ENCODE measurements around the gene PRPF8. TPM values are rescaled to one million over a fixed set of nuclear protein-coding genes. Genes with fewer than 3 reads are reported as not detected.

The PRPF8 gene
- total and polyA plus RNA-seq, 4 donors: 50.2 to 110 (median 82.3) TPM

DNA sequence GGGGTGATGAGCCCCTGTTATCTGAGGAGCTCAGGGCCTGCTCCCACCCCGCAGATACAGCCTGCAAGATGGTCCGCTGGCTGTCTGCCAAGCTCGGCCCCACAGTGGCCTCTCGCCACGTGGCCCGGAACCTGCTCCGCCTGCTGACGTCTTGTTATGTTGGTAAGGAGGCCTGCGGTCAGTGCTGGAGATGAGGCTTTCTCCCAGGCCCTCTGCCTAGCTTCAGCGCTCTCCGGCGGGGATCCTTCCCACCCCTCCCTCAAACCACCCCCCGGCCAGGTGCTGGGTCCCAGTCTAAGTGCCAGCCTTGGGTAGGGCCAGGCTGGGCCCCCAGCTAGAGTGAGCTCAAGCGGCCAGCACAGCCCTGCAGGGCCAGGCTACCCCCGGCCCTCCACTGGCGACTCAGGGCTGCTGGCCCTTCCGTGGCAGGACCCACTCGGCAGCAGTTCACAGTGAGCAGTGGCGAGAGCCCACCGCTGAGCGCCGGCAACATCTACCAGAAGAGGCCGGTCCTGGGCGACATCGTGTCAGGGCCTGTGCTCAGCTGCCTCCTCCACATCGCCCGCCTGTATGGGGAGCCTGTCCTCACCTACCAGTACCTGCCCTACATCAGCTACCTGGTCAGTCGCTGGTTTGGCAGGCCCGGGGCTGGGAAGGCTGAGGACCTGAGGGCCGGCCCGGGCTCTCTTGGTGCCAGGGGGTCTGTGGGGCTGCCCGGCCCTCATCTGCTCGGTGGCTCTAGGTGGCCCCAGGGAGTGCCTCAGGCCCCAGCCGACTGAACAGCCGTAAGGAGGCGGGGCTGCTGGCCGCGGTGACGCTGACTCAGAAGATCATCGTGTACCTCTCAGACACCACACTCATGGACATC lies 45.9 kb upstream of the PRPF8 start (continued):
- TF ChIP-seq, protein P1, sequence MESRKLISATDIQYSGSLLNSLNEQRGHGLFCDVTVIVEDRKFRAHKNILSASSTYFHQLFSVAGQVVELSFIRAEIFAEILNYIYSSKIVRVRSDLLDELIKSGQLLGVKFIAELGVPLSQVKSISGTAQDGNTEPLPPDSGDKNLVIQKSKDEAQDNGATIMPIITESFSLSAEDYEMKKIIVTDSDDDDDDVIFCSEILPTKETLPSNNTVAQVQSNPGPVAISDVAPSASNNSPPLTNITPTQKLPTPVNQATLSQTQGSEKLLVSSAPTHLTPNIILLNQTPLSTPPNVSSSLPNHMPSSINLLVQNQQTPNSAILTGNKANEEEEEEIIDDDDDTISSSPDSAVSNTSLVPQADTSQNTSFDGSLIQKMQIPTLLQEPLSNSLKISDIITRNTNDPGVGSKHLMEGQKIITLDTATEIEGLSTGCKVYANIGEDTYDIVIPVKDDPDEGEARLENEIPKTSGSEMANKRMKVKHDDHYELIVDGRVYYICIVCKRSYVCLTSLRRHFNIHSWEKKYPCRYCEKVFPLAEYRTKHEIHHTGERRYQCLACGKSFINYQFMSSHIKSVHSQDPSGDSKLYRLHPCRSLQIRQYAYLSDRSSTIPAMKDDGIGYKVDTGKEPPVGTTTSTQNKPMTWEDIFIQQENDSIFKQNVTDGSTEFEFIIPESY (IDR thresholded peaks at IDR 0.05): no peak
- TF ChIP-seq RAD21 (IDR thresholded peaks at IDR 0.05): no peak
- no peak for TF ChIP-seq EGR1 (IDR thresholded peaks at IDR 0.05; ENCODE audit: low read depth in 2 of 2)
- TF ChIP-seq HNF4G (IDR thresholded peaks at IDR 0.05): no peak

DNA sequence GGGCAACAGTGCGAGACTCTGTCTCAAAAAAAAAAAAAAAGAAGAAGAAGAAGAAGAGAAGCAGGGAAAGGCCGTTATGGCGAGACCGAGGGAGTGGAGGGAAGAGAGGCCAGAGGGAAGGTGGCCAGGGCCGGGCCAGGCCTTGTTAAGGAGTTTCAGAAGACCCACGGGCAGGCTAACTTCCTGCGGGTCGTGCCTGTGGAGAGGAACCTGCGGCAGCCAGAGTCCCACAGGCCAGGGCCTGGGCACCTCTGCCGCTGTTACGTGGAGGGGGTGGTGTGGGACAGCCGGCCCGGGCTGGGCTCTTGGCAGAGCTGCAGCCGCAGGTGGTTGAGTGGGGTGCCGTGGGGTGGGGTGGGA lies 45.3 kb upstream of the PRPF8 start:
- H3K27ac ChIP-seq (ENCODE audit: low read depth in 1 of 2, low read length in 2 of 2): no peak overlapping the region
- no peak overlapping the region for H3K4me3 ChIP-seq (ENCODE audit: low read depth in 1 of 3, low read length in 3 of 3)
- no peaks in the 10 kb centered on the region for H3K9me3 ChIP-seq (ENCODE audit: control insufficient read depth in 4 of 4, low read length in 3 of 4)
- peaks cover 5 to 12% (median 8%) of the 10 kb centered on the region in 4 donors for H3K36me3 ChIP-seq (ENCODE audit: control insufficient read depth in 4 of 4, insufficient read depth in 3 of 4, low read depth in 1 of 4, low read length in 3 of 4)
- DNase-seq (ENCODE audit: low spot score): no peak
- H3K9ac ChIP-seq (ENCODE audit: low read depth in 1 of 2, low read length in 2 of 2): no peak overlapping the region
- H3K4me1 ChIP-seq (ENCODE audit: control insufficient read depth in 4 of 4, insufficient read depth in 4 of 4, low read length in 3 of 4): peaks cover 11 to 42% (median 29%) of the 10 kb centered on the region in 4 donors
- 80% methylated on average over 15 of the region's 15 CpGs for WGBS
- H3K27me3 ChIP-seq (ENCODE audit: control insufficient read depth in 4 of 4, insufficient read depth in 4 of 4, low read length in 3 of 4): no peaks in the 10 kb centered on the region
- TF ChIP-seq GABPA (IDR thresholded peaks at IDR 0.05 in 1 of 2, conservative IDR thresholded peaks at IDR 0.05 in 1 of 2): no peak
- TF ChIP-seq NR2F2 (IDR thresholded peaks at IDR 0.05): no peak
- TF ChIP-seq TAF1 (conservative IDR thresholded peaks at IDR 0.05): no peak

DNA sequence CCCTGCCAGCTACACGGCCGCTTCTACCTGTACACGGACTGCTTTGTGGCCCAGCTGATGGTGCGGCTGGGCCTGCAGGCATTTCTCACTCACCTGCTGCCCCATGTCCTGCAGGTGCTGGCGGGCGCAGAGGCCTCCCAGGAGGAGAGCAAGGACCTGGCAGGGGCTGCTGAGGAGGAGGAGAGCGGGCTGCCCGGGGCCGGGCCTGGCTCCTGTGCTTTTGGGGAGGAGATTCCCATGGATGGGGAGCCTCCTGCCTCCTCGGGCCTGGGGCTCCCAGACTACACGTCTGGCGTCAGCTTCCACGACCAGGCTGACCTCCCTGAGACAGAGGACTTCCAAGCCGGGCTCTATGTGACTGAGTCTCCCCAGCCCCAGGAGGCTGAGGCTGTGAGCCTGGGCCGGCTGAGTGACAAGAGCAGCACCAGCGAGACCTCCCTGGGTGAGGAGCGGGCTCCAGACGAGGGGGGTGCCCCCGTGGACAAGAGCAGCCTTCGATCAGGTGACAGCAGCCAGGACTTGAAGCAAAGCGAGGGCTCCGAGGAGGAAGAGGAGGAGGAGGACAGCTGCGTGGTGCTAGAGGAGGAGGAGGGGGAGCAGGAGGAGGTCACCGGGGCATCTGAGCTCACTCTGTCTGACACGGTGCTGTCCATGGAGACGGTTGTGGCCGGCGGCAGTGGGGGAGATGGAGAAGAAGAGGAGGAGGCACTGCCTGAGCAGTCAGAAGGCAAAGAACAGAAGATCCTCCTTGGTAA lies 43.4 kb upstream of the PRPF8 start:
- TF ChIP-seq, protein P2, sequence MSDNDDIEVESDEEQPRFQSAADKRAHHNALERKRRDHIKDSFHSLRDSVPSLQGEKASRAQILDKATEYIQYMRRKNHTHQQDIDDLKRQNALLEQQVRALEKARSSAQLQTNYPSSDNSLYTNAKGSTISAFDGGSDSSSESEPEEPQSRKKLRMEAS (IDR thresholded peaks at IDR 0.05): no peak
- TF ChIP-seq NR2F2 (IDR thresholded peaks at IDR 0.05) (no peak), EGR1 (IDR thresholded peaks at IDR 0.05; ENCODE audit: low read depth in 2 of 2) (no peak), FOXA1 (IDR thresholded peaks at IDR 0.05) (no peak), YY1 (IDR thresholded peaks at IDR 0.05) (no peak), HNF4G (IDR thresholded peaks at IDR 0.05) (no peak), JUND (IDR thresholded peaks at IDR 0.05) (no peak), RAD21 (IDR thresholded peaks at IDR 0.05) (no peak), HNF4A (conservative IDR thresholded peaks at IDR 0.05) (no peak), FOXA2 (IDR thresholded peaks at IDR 0.05) (no peak), TAF1 (conservative IDR thresholded peaks at IDR 0.05) (no peak), RXRA (IDR thresholded peaks at IDR 0.05) (no peak), SP1 (IDR thresholded peaks at IDR 0.05) (no peak), GABPA (IDR thresholded peaks at IDR 0.05 in 1 of 2, conservative IDR thresholded peaks at IDR 0.05 in 1 of 2) (no peak)
- TF ChIP-seq, protein P3, sequence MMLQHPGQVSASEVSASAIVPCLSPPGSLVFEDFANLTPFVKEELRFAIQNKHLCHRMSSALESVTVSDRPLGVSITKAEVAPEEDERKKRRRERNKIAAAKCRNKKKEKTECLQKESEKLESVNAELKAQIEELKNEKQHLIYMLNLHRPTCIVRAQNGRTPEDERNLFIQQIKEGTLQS (IDR thresholded peaks at IDR 0.05): no peak
- TF ChIP-seq, protein P4, sequence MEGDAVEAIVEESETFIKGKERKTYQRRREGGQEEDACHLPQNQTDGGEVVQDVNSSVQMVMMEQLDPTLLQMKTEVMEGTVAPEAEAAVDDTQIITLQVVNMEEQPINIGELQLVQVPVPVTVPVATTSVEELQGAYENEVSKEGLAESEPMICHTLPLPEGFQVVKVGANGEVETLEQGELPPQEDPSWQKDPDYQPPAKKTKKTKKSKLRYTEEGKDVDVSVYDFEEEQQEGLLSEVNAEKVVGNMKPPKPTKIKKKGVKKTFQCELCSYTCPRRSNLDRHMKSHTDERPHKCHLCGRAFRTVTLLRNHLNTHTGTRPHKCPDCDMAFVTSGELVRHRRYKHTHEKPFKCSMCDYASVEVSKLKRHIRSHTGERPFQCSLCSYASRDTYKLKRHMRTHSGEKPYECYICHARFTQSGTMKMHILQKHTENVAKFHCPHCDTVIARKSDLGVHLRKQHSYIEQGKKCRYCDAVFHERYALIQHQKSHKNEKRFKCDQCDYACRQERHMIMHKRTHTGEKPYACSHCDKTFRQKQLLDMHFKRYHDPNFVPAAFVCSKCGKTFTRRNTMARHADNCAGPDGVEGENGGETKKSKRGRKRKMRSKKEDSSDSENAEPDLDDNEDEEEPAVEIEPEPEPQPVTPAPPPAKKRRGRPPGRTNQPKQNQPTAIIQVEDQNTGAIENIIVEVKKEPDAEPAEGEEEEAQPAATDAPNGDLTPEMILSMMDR (IDR thresholded peaks at IDR 0.05; ENCODE audit: low read depth, low read length, missing input control): no peak
- TF ChIP-seq, protein P1 (IDR thresholded peaks at IDR 0.05): no peak
- TF ChIP-seq, protein P5, sequence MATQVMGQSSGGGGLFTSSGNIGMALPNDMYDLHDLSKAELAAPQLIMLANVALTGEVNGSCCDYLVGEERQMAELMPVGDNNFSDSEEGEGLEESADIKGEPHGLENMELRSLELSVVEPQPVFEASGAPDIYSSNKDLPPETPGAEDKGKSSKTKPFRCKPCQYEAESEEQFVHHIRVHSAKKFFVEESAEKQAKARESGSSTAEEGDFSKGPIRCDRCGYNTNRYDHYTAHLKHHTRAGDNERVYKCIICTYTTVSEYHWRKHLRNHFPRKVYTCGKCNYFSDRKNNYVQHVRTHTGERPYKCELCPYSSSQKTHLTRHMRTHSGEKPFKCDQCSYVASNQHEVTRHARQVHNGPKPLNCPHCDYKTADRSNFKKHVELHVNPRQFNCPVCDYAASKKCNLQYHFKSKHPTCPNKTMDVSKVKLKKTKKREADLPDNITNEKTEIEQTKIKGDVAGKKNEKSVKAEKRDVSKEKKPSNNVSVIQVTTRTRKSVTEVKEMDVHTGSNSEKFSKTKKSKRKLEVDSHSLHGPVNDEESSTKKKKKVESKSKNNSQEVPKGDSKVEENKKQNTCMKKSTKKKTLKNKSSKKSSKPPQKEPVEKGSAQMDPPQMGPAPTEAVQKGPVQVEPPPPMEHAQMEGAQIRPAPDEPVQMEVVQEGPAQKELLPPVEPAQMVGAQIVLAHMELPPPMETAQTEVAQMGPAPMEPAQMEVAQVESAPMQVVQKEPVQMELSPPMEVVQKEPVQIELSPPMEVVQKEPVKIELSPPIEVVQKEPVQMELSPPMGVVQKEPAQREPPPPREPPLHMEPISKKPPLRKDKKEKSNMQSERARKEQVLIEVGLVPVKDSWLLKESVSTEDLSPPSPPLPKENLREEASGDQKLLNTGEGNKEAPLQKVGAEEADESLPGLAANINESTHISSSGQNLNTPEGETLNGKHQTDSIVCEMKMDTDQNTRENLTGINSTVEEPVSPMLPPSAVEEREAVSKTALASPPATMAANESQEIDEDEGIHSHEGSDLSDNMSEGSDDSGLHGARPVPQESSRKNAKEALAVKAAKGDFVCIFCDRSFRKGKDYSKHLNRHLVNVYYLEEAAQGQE (IDR thresholded peaks at IDR 0.05): no peak
- peak; percentile 39 for DNase-seq (ENCODE audit: low spot score)
- Histone ChIP-seq H3K4me1 (ENCODE audit: control insufficient read depth in 4 of 4, insufficient read depth in 4 of 4, low read length in 3 of 4) (peaks cover 17 to 52% (median 32%) of the 10 kb centered on the region in 4 donors), H3K27me3 (ENCODE audit: control insufficient read depth in 4 of 4, insufficient read depth in 4 of 4, low read length in 3 of 4) (no peaks in the 10 kb centered on the region), H3K4me3 (ENCODE audit: low read depth in 1 of 3, low read length in 3 of 3) (no peak overlapping the region), H3K9me3 (ENCODE audit: control insufficient read depth in 4 of 4, low read length in 3 of 4) (no peaks in the 10 kb centered on the region), H3K36me3 (ENCODE audit: control insufficient read depth in 4 of 4, insufficient read depth in 3 of 4, low read depth in 1 of 4, low read length in 3 of 4) (peaks cover 2 to 5% (median 4%) of the 10 kb centered on the region in 4 donors), H3K27ac (ENCODE audit: low read depth in 1 of 2, low read length in 2 of 2) (no peak overlapping the region), H3K9ac (ENCODE audit: low read depth in 1 of 2, low read length in 2 of 2) (no peak overlapping the region)
- 90% methylated on average over 28 of the region's 28 CpGs for WGBS

Measured in liver (tissue), 9 donors.